Activated CD4-positive, alpha-beta T cell treated with anti-CD3 and anti-CD28 coated beads, Interleukin-2, amount 50 U/mL, for 48 hours (primary cell): ENCODE results near the gene ZNF519.
"Not testable (repeated sequence)": the region's sequence is repeated elsewhere in the genome, so short reads cannot be mapped to it uniquely, and the experiment has no call there.

Experiments used
- DNase-seq, 2 experiments: peaks; one replicate each; pipeline ENCODE4 v3.0.0-alpha.2; 2020

The ZNF519 gene

DNA sequence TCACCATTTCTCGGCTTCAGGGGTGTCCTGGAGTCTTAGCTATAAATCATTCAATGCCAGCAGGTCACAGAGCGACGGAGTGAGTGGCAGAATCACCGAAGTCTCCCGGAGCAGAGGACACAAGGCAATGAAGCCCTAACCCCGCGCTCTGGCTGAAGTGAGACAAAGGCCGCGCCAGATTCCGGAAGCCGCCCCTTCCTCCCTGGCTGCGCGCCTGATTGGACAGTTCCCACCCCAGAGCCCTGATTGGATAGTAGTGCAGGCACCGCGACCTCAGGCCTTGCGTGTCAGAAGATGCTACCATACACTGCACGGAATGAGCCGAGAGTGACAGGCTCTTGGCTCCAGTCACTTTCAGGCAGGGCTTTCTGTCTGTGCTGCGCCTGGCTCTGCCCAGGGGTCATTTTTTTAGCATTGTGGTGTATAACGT lies at the start of gene ZNF519:
Gene ZNF519 (minus strand): TSS at position 165 of the 430 bp plus-strand sequence. CDS start 158 bp downstream, at position 7.
- peak; percentile 85 to 90 for DNase-seq

DNA sequence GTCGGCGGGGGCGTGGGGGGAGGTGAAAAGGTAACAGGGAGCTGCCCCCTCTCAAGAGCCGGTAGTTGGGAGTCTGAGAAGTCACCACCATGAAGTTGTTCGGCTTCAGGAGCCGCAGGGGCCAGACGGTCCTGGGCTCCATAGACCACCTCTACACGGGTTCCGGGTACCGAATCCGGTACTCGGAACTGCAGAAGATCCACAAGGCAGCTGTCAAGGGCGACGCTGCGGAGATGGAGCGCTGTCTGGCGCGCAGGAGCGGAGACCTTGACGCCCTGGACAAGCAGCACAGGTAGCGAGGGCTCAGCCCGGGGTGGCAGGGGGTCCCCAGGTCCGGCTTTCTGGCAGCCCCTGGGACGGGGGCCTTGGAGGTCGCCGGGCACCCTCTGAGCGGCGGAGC lies 47.1 kb upstream of the ZNF519 start:
- DNase-seq = peak; percentile 13 to 21

- peak; percentile 81 to 86 for DNase-seq
Observed at GRCh38 chr18:14178321-14179196, 46.3 kb upstream of the ZNF519 start.

GRCh38 chr18:14177540-14178320 lies 45.5 kb upstream of the ZNF519 start:
- DNase-seq = not testable (repeated sequence)

- not testable (repeated sequence) for DNase-seq
Observed at GRCh38 chr18:14175404-14175803, 43.2 kb upstream of the ZNF519 start.

DNA sequence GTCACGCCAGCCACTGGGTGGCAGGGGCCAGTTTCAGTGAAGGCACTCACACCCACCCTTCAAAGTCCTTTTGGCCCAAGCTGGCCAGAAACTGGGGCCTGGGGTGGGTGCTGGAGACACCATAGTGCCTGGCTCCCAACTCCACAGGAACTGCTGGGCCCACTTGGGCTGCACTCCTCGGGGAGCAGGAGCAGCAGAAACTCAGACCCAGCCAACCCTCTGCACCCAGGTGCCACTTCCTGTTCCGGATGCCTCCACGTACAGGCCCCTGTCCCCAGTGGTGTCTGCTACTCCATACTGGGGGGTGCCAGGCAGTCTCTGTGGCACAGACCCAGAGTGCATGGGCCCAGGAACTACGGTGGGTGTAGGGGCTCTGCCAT lies 42.5 kb upstream of the ZNF519 start:
- DNase-seq = no peak

DNA sequence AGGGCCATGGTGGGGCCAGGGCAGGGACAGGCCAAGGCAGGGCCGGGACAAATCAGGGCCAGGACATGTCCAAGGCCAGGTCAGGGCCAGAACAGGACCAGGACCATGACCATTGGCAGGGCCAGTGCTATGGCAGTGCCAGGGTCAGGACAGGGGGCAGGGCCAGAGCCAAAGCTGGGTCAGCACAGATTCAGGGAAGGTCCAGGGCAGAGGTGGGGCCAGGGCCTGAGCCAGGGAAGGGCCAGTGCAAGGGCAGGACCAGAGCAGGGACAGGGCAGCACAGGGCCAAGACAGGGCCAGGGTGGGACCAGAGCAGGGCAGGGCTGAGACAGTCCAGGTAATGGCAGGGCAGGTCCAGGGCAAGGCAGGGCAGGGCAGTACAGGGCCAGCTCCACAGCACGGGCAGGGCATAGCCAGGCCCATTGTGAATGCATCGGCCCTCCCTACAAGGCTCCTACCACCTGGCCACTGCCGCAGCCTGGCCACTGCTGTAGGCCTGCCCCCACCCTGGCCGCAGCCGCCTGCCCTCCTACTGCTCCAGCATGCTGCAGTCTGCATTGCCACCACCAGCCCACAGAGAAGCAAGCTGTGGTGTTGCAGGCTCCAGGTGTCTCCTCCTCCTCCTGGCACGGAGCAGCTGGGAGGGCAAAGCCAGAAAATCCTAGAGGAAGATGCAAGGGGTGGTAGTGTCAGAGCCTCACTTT lies 41.9 kb upstream of the ZNF519 start:
- not testable (repeated sequence) for DNase-seq

DNA sequence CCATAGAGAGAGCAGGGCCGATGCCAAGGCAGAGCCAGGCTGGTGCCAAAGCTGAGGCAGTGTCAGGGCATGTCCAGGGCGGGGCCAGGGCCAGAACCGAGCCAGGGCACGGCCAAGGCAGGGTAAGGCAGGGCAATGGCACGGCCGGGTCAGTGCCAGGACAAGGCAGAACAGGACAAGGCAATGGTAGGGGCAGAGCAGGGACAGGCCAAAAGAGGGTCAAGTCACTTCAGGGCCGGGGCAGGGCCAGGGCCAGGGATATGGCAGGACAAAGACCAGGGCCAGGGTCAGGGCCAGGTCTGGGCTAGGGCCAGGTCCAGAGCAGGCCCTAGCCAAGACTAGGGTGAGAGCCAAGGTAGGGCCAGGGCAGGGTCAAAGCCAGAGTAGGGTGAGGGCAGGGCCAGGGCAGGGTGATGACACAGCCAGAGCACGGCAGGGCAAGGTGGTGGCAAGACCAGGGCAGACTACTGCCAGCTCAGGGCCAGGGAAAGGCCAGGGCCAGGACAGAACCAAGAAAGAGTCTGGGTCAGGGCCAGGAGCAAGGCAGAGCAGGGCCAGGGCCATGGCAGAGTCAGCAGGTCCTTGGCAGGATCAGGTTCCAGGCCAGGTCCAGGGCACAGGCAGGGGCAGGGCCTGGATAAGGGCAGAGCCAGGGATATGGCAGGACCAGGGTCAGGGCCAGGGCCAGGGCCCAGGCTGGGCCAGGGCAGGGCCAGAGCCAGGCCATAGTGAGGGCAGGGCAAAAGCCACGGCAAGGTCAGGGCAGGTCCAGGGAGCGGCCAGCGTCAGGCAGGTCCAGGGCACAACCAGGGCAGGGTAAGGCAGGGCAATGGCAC lies 41.1 kb upstream of the ZNF519 start:
- DNase-seq = not testable (repeated sequence)

DNA sequence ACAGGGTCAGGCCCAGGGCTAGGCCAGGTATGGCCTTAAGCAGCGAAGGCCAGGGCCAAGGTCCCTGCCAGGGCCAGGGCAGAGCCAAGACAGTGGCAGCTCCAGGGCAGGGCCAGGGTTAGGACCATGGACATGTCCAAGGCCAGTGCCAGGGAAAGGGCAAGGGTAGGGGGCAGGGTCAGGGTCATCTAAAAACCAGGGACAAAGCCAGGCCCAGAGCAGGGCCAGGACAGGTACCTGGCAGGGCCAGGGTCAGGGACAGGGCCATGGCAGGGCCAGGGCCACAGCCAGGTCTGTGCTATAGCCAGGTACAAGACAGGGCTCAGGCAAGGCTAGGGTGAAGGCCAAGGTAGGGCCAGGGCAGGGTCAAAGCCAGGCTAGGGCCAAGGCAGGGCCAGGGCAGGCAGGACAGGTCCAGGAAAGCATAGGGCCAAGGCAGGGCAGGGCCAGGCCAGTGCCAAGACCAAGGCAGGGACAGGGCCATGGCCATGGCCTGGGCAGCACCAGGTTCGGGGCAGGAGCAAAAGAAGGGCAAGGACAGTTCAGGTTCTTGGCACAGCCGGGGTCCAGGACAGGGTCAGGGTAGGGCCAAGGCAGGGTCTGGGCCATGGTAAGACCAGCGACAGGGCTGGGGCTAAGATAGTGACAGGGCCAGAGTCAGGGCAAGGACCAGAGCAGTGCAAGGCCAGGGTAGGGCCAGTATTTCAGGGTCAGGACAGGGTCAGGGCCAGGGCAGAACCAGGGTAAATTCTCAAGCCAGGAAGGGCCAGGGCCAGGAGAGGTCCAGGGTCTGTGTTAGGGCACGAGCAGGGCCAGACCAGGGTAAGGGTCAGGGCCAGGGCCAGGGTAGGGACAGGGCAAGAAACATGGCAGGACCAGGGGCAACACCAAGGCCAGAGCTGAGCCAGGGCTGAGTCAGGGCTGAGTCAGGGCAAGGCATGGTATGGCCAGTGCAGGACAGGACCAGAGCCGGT lies 40.2 kb upstream of the ZNF519 start:
- not testable (repeated sequence) for DNase-seq

DNA sequence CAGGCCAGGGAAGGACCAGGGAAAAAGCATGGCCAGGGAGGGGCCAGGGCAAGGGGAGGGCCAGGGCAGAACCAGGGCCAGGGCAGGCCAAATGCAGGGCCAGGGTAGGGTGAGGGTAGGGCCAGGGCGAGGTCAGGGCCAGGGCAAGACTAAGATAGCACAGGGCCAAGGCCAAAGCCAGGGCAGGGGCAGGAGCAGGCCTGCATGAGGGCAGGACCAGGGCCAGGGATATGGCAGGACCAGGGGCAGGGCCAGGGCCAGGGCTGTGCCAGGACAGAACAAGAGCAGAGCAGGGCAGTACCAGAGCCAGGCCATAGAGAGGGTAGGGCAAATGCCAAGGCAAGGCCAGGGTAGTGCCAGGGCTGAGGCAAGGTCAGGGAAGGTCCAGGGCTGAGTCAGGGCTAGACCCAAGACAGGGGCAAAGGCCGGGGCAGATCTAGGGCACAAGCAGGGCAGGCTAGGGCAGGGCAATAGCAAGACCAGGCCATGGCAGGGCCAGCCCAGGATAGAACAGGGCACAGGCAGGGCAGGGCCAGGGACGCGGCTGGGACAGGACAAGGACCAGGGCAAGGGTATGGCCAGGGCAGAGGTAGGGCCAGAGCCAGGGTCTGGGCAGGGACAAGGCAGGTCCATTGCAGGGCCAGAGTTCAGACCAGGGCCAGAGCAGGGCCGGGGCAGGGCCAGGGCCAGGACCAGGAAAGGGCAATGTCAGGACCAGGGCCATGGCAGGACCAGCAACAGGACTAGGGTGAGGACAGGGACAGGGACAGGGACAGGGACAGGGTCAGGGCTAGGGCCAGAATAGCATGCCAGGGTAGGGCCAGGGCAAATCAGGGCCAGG lies 39.3 kb upstream of the ZNF519 start:
- DNase-seq = not testable (repeated sequence)

DNA sequence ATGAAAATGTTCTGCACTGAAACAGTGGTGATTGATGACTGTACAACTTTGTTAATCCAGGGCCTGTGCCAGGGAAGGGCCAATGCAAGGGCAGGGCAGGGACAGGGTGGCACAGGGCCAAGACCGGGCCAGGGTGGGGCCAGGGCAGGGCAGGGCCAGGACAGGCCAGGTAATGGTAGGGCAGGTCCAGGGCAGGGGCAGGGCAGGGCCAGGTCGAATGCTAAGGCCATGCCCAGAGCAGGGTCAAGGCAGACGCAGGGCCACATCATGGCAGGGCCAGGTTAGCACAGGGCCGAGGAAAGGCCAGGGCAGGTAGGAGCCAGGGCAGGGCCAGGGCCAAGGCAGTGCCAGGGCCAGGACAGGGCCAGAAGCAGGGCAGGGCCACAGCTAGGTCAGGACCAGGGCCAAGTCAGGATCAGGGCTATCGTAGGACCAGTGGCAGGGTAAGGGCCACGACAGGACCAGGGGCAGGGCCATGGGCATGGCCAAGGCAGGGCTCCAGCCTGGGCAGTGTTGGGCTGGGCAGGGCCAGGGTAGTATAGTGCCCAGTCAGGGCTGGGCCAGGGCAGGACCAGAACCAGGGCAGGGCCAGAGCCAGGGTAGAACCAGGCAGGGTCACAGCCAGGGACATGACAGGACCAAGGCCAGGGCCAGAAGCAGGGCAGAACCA lies 38.3 kb upstream of the ZNF519 start:
- DNase-seq = not testable (repeated sequence)

DNA sequence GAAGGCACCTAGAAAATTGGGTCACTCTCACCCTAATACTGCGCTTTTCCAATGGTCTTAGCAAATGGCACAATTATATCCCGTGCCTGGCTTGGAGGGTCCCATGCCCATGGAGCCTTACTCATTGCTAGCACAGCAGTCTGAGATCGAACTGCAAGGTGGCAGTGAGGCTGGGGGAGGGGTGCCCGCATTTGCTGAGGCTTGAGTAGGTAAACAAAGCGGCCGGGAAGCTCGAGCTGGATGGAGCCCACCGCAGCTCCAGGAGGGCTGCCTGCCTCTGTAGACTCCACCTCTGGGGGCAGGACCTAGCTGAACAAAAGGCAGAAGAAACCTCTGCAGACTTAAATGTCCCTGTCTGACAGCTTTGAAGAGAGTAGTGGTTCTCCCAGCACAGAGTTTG lies 30.7 kb upstream of the ZNF519 start:
- DNase-seq = not testable (repeated sequence)

GRCh38 chr18:14151564-14152113 lies 19.4 kb upstream of the ZNF519 start:
- DNase-seq = not testable (repeated sequence)

- DNase-seq = not testable (repeated sequence)
Observed at GRCh38 chr18:14150766-14151165, 18.5 kb upstream of the ZNF519 start.

DNA sequence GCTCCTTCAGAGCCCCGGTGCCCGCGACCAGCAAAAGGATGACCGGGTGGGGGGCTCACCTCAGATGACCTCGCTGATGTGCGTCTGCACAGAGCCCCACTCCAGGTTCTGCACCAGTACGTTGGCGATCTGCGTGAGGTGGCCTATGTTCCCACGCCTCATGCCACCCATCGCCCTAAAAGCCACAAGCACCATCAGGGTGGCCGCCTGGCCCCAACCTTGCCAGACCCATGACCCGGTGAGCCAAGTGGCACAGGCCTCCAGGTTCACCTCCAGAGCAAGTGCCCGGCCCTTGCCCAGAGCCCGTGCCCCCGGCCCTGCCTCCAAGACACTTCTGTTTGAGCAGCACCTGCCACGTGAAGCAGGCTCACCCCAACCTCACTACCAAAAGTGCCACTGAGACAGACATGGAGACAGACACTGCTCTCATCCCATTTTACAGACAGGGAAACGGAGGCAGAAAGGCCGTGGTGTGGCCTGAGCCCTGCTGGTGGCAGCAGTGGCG lies 17.7 kb upstream of the ZNF519 start:
- DNase-seq = not testable (repeated sequence)

- not testable (repeated sequence) for DNase-seq
Observed at GRCh38 chr18:14149121-14149850, 17.1 kb upstream of the ZNF519 start.

DNA sequence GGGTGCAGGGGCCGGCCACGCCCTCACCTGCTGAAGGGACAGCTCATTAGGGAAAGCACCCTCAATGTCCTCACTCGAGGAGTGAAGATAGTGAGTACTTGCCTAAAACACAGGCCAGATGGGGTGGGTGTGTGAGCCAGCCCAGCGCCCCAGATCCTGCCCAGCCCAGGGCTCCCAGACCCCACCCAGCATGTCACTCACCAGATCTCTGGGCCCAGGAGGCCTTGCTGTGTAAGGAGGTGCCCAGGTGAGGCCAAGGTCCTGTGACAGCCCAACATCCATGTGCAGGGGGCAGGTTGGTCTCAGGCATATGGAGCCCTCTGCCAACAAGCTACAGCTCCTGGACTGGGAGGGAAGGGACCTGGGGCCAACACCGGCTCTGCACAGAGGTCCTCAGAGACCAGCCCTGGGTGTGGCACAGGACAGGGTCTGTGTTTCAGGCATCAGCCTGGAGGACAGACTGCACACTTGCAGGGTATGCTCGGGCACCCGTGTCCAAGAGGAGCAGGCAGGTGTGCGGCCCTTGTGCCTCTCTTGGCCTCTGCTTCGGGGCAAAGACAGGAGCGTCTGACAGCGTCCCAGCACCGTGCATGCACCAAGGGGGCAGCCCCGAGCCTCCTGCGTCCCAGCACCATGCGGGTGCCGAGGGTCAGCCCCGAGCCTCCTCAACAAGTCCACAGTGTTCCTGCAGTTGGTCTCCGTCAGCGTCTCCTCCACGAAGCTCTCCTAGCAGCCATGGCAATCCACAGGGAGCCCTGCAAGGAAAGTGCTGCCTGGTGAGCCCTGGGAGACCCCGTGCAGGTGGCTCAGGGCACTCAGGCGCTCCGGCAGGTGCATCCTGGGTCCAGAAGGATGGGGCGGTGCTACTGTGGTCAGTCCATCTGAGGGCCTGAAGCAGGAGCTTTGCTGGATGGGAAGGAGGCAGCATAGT lies 16.0 kb upstream of the ZNF519 start:
- DNase-seq = not testable (repeated sequence)
